Heart right ventricle (tissue), 16 donors: ENCODE measurements around the gene FBXO21. TPM values are rescaled to one million over a fixed set of nuclear protein-coding genes. Genes with fewer than 3 reads are reported as not detected.

Source experiments
- ATAC-seq, 8 donors: fragments of 200-7000 bp; cut with Tn5 transposase; one replicate each; pipeline ENCODE4 v1.9.1; 2020; ENCODE audit warnings: mild to moderate bottlenecking in 8 of 8, moderate library complexity in 8 of 8, moderate number of reproducible peaks in 1 of 8
- DNase-seq, 2 donors: peaks; one replicate each; pipeline ENCODE4 v3.0.0-alpha.2; 2020
- H3K27ac ChIP-seq, 10 donors: fragments of 200-600 bp; sonication (generic) in 2 of 10; one replicate each; pipeline versions ENCODE4 v1.5.0 to v1.8.0; 2020 to 2022; ENCODE audit warnings: mild to moderate bottlenecking in 3 of 10
- H3K27me3 ChIP-seq, 7 donors: fragments of 200-600 bp; one replicate each; pipeline ENCODE4 v1.8.0; 2021 to 2022; ENCODE audit warnings: mild to moderate bottlenecking in 2 of 7
- H3K36me3 ChIP-seq, 9 donors: fragments of 200-600 bp; sonication (generic) in 1 of 9; one replicate each; pipeline versions ENCODE4 v1.5.0 to v1.8.0; 2020 to 2022; ENCODE audit warnings: mild to moderate bottlenecking in 2 of 9
- H3K4me1 ChIP-seq, 9 donors: fragments of 200-600 bp; sonication (generic) in 1 of 9; one replicate each; pipeline versions ENCODE4 v1.5.0 to v1.8.0; 2020 to 2022; ENCODE audit warnings: mild to moderate bottlenecking in 4 of 9
- H3K4me3 ChIP-seq, 10 donors: fragments of 200-600 bp; sonication (generic) in 2 of 10; one replicate each; pipeline versions ENCODE4 v1.5.0 to v1.8.0; 2020 to 2022; ENCODE audit warnings: mild to moderate bottlenecking in 7 of 10, moderate library complexity in 2 of 10
- H3K9me3 ChIP-seq, 11 donors: fragments of 200-600 bp in 10 of 11; sonication (generic) in 2 of 11; one replicate each; pipeline versions ENCODE4 v1.5.0 to v1.8.0; 2013 to 2022; ENCODE audit warnings: mild to moderate bottlenecking in 2 of 11, control low read depth in 1 of 11, moderate library complexity in 1 of 11
- CTCF ChIP-seq, 9 donors: fragments of 200-600 bp; sonication (generic) in 2 of 9; IDR thresholded peaks; one replicate each; pipeline versions ENCODE4 v1.5.0 to v1.8.0; 2021 to 2022; ENCODE audit warnings: antibody characterized with exemption in 9 of 9, mild to moderate bottlenecking in 5 of 9, moderate library complexity in 1 of 9
- WGBS, 2 donors: extraction: QIAGEN DNeasy Blood & Tissue Kit; methylation state at CpG; one replicate each; pipeline ENCODE4 v1.1.7; 2013; ENCODE audit warnings: inconsistent platforms in 1 of 2; 5-methylcytosine and 5-hydroxymethylcytosine counted together
- intact Hi-C, 10 donors: fragments of 100-400 bp; cut with DNase I; formaldehyde crosslinking; loops; one replicate each; pipeline versions ENCODE4 v1.11.1 to v1.14.2; 2022
- polyA plus RNA-seq, 2 donors: library from polyadenylated mRNA; stranded (reverse); fragments of 200-250 nt; gene quantifications; one replicate each; pipeline ENCODE4 v1.2.3, GENCODE V29; 2013
- total RNA-seq, 10 donors: library from RNA; stranded (reverse); fragmentation: NEBNext Ultra II Directional in 3 of 10; extraction: Animal tissue kit (Norgen Biotek cat#: 25700) in 3 of 10; gene quantifications; one replicate each; pipeline versions ENCODE4 v1.2.1 to v1.2.4, GENCODE V29; 2021 to 2023
- donor health status: Arrhythmogenic right ventricular cardiomyopathy.
- donor health status: ischemic (EF 13 %, LVEDD 7.1; RV severe dilation, severe dysfunction).
- donor health status: healthy with polysubstance abuse.
- donor health status: DM: no; HTN: yes; CAD: no.
- donor health status: DM: no; HTN: no; CAD: no.
- donor health status: ischemic (EF 25% LVEDD 6.9; RV normal size, moderate dysfunction).
- donor health status: ischemic (EF 25% LVEDD 5.7; RV mildly dilated, moderate dysfunction).
- donor health status: healthy.
- donor health status: DM: yes; HTN: yes; CAD: no.
- donor health status: Ischemic cardiomyopathy.
- donor health status: ischemic (EF 35%, LVEDD 5.7; RV mildly dilated, moderate dysfunction).
- donor health status: nonischemic (EF 11% LVEDD 7.7; RV severe dilation, severe dysfunction).
- donor health status: DM: yes; HTN: yes; CAD: no.
- donor health status: PGD.
- donor health status: ischemic (EF 29% LVEDD 5.4; RV normal size, mild dysfunction).
- donor health status: nonischemic (EF 23%, LVEDD 6.1; RV moderate dilation, normal function).

The FBXO21 gene
- total and polyA plus RNA-seq, 12 donors, result 10.2 to 75.1 (median 47.6) TPM

DNA sequence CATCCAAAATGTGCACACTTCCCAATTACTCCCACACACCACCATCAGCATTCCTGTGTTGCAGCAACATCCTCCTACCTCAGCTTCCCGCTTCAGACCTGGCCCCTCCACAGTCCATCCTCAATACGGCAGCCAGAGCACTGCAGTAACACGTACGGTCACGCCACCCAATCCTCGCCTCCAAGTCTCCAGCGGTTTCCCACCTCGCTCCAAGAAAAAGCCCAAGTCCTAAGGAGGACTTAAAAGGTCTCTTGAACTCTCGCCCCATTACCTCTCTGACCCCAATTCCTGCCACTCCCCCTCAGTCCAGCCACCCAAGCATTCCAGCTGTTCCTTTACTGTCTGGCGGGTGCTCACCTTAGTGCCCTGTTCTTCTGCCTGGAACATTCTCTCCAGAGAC, 12.0 kb downstream of the FBXO21 start:
- no peaks in the 10 kb centered on the region for H3K27me3 ChIP-seq
- no peak for DNase-seq
- ATAC-seq, result peak in 1 of 8 donors; percentile 21
- peaks cover 0 to 100% (median 44%) of the 10 kb centered on the region in 9 donors for H3K36me3 ChIP-seq
- no peak overlapping the region for H3K4me3 ChIP-seq
- 94 to 98% methylated on average over 10 of the region's 10 CpGs for WGBS, 2 donors
- TF ChIP-seq CTCF (IDR thresholded peaks at IDR 0.05), result no peak
- intact Hi-C loops, result no loop called here
- H3K4me1 ChIP-seq, result no peaks in the 10 kb centered on the region
- H3K27ac ChIP-seq, result no peak overlapping the region
- peaks cover 0 to 14% (median 0%) of the 10 kb centered on the region in 11 donors for H3K9me3 ChIP-seq

DNA sequence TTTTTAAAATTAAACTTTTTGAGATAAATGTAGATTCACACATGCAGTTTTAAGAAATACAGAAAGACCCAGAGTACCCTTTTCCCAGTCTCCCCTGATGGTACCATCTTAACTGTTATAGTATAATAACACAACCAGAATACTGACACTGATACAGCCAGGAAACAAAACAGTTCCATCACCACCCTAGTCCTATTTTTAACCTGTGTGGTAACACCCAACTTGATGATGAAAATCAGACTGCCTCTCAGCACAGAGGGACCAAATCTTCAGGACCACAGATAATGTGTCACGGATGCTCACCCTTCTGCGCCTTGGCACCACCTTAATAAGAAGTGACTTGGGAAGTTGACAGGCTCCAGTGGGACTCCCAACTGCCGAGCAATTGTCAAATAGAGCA, 18.1 kb downstream of the FBXO21 start:
- no peaks in the 10 kb centered on the region for H3K27me3 ChIP-seq
- TF ChIP-seq CTCF (IDR thresholded peaks at IDR 0.05), result no peak
- H3K27ac ChIP-seq, result peak overlapping the region in 1 of 10 donors; percentile 18
- intact Hi-C loops, result no loop called here
- H3K36me3 ChIP-seq, result peaks cover 0 to 100% (median 69%) of the 10 kb centered on the region in 9 donors
- DNase-seq (no peak), ATAC-seq (peak in 6 of 8 donors; percentile 20 to 65 (median 50))
- H3K4me1 ChIP-seq, result peaks cover 0 to 5% (median 0%) of the 10 kb centered on the region in 9 donors
- H3K9me3 ChIP-seq, result no peaks in the 10 kb centered on the region
- H3K4me3 ChIP-seq, result no peak overlapping the region
- 65 to 74% methylated on average over 3 of the region's 3 CpGs for WGBS, 2 donors

DNA sequence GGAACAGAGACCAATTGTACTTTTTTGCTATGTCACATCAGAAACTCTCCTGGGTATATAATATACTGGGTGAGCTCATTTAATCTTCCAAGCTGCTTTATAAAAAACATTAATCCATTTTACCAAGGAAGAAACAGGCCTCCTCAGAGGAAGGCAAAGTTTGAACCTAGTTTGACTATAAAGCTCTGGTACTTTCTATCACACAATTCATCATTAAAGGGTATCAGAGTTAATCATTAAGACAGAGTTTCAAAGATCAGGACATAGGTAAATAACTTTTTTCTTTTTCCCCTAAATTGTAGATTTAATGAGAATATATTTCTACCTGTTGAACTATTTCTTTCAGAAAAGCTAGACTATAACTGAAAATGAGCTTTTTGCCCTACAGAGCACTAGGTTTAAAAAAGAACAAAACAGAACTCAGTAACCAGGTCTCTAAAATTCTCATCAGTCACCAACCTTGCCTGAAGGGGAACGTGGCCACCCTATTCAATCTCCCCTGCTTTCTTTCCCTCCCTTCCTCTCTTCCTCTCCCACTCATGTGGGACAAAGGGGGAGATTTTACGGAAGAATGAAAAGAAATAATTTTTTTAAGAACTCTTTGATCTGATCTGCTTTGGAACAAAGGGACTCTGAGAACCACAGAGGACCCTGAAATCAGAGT, 18.6 kb downstream of the FBXO21 start:
- peak overlapping the region in 1 of 10 donors; percentile 18 for H3K27ac ChIP-seq
- TF ChIP-seq CTCF (IDR thresholded peaks at IDR 0.05), result no peak
- intact Hi-C loops, result no loop called here
- peaks cover 0 to 100% (median 73%) of the 10 kb centered on the region in 9 donors for H3K36me3 ChIP-seq
- 86 to 89% methylated on average over 2 of the region's 2 CpGs for WGBS, 2 donors
- ATAC-seq (no peak), DNase-seq (no peak)
- peaks cover 0 to 7% (median 0%) of the 10 kb centered on the region in 9 donors for H3K4me1 ChIP-seq
- no peaks in the 10 kb centered on the region for H3K27me3 ChIP-seq
- no peaks in the 10 kb centered on the region for H3K9me3 ChIP-seq
- no peak overlapping the region for H3K4me3 ChIP-seq

- WGBS, 2 donors, result 93% methylated on average over 3 of the region's 3 CpGs
- no peaks in the 10 kb centered on the region for H3K9me3 ChIP-seq
- ATAC-seq, result no peak
- intact Hi-C loops, result no loop called here
- peaks cover 0 to 9% (median 0%) of the 10 kb centered on the region in 9 donors for H3K4me1 ChIP-seq
- no peak overlapping the region for H3K4me3 ChIP-seq
- H3K36me3 ChIP-seq, result peaks cover 4 to 100% (median 77%) of the 10 kb centered on the region in 9 donors
- no peak for DNase-seq
- H3K27ac ChIP-seq, result no peak overlapping the region
- no peak for TF ChIP-seq CTCF (IDR thresholded peaks at IDR 0.05)
- H3K27me3 ChIP-seq, result no peaks in the 10 kb centered on the region
These were observed 20.7 kb downstream of the FBXO21 start for GRCh38 chr12:117169548-117169947.
